Measurements from ENCODE around the gene NGF. TPM values are rescaled to one million over a fixed set of nuclear protein-coding genes. Genes with fewer than 3 reads are reported as not detected.

NGF gene
- total RNA-seq, 1 donor from 2014 or later = not detected

DNA sequence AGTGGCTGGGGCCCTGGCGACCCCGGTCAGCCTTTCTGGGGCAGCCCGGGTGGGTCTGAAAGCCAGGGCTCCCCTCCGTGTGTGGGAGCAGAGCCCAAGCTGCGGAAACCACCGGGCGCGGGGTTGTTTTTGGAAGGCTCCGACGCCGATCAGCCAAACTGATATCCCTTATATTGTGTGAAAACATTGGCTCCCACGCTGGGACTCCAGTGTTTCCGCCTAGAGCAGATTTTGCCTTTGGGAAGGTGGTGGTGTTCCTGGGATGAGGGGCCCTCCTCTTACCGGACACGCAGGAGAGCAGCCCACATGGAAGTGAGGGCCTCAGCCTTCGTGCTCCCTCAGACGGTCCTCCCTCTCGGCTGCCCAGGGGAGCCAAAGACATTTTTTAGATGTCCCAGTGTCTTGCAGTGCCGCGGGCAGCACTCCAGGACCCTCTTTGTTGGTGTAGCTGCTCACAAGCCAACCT is 54.3 kb downstream of the NGF start:
- ATAC-seq (ENCODE audit: low read depth) = no peak
- Mint-ChIP-seq H3K27me3 (no peaks in the 10 kb centered on the region), H3K36me3 (ENCODE audit: low read depth) (no peaks in the 10 kb centered on the region), H3K4me3 (no peak overlapping the region), H3K27ac (no peak overlapping the region), H3K9me3 (no peaks in the 10 kb centered on the region), H3K4me1 (no peaks in the 10 kb centered on the region)
- intact Hi-C loops (cut with micrococcal nuclease) = no loop called here
- TF ChIP-seq, protein P1, sequence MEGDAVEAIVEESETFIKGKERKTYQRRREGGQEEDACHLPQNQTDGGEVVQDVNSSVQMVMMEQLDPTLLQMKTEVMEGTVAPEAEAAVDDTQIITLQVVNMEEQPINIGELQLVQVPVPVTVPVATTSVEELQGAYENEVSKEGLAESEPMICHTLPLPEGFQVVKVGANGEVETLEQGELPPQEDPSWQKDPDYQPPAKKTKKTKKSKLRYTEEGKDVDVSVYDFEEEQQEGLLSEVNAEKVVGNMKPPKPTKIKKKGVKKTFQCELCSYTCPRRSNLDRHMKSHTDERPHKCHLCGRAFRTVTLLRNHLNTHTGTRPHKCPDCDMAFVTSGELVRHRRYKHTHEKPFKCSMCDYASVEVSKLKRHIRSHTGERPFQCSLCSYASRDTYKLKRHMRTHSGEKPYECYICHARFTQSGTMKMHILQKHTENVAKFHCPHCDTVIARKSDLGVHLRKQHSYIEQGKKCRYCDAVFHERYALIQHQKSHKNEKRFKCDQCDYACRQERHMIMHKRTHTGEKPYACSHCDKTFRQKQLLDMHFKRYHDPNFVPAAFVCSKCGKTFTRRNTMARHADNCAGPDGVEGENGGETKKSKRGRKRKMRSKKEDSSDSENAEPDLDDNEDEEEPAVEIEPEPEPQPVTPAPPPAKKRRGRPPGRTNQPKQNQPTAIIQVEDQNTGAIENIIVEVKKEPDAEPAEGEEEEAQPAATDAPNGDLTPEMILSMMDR (IDR thresholded peaks at IDR 0.05) = no peak
- POLR2A ChIA-PET = no interaction called here
- CTCF ChIA-PET = no interaction called here
- no peak for DNase-seq

DNA sequence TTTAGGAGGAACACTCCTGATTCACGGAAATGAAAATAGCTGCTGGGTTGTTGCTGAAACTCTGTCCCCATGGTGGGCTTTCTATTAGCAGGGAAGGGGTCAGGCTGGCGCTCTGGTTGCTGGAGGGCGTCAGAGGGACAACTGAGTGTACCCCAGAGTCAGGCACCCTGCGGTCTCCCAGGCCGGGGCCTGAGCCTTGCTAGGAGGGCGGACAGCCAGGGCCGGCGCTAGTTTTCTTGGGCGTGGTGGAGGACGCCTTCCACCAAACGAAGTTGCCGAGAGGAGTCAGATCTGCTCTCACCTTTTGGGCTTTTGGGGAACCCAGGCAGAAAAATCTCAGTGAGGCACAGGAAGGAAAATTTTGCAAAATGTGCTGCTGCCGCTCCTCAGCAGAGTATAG is 54.8 kb downstream of the NGF start:
- H3K4me3 Mint-ChIP-seq = no peak overlapping the region
- H3K36me3 Mint-ChIP-seq (ENCODE audit: low read depth) = no peaks in the 10 kb centered on the region
- no peaks in the 10 kb centered on the region for H3K9me3 Mint-ChIP-seq
- H3K27ac Mint-ChIP-seq = no peak overlapping the region
- no peak for ATAC-seq (ENCODE audit: low read depth)
- ChIA-PET CTCF (no interaction called here), POLR2A (no interaction called here)
- intact Hi-C loops (cut with micrococcal nuclease) = no loop called here
- DNase-seq = no peak
- no peaks in the 10 kb centered on the region for H3K4me1 Mint-ChIP-seq
- no peaks in the 10 kb centered on the region for H3K27me3 Mint-ChIP-seq
- TF ChIP-seq, protein P1 (IDR thresholded peaks at IDR 0.05) = no peak

DNA sequence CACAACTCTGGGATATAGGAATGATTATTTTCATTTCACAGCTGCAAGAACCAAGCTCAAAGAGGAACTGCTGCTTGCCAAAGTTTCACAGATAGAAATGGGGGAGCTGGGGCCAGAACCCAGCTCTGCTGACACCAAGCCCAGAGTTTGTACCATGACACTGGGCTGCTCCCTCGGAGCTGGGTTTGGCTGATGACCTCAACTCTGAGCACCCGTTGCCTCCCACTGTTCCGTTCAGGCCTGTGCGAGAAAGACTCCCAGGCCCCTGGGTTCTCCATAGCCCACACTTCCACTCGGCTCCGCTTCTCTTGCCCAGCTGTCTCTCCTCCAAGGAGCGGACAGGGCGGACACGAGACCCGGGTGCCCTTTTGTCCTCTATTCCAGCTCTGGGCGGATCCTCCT is 55.2 kb downstream of the NGF start:
- TF ChIP-seq, protein P1 (IDR thresholded peaks at IDR 0.05) = no peak
- Mint-ChIP-seq H3K27me3 (no peaks in the 10 kb centered on the region), H3K4me3 (no peak overlapping the region), H3K4me1 (no peaks in the 10 kb centered on the region), H3K27ac (no peak overlapping the region), H3K9me3 (no peaks in the 10 kb centered on the region), H3K36me3 (ENCODE audit: low read depth) (no peaks in the 10 kb centered on the region)
- POLR2A ChIA-PET = no interaction called here
- ATAC-seq (ENCODE audit: low read depth) = no peak
- CTCF ChIA-PET = no interaction called here
- intact Hi-C loops (cut with micrococcal nuclease) = no loop called here
- no peak for DNase-seq

DNA sequence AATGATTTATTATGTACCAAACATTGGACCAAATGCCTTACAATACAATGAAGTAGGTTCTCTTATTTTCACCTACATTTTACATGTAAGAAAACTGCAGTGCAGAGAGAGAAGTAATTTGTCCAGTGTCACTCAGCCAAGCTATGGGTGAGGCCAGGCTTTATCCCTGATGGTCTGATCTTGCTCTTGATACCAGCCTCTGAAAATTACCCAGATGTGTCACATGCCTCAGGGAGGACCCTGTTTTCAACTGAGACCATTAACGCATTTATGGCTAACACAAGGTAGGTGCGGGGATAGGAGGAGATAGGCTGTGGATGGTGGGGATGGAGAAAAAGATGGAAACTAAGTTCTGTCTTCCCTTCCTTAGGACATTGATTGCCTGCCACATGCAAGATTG is 56.9 kb downstream of the NGF start:
- POLR2A ChIA-PET = no interaction called here
- Mint-ChIP-seq H3K27me3 (no peaks in the 10 kb centered on the region), H3K9me3 (peaks cover 6% of the 10 kb centered on the region), H3K27ac (no peak overlapping the region), H3K4me3 (no peak overlapping the region), H3K4me1 (no peaks in the 10 kb centered on the region), H3K36me3 (ENCODE audit: low read depth) (no peaks in the 10 kb centered on the region)
- ATAC-seq (ENCODE audit: low read depth) (no peak), DNase-seq (no peak)
- CTCF ChIA-PET = no interaction called here
- intact Hi-C loops (cut with micrococcal nuclease) = no loop called here
- TF ChIP-seq, protein P1 (IDR thresholded peaks at IDR 0.05) = no peak

DNA sequence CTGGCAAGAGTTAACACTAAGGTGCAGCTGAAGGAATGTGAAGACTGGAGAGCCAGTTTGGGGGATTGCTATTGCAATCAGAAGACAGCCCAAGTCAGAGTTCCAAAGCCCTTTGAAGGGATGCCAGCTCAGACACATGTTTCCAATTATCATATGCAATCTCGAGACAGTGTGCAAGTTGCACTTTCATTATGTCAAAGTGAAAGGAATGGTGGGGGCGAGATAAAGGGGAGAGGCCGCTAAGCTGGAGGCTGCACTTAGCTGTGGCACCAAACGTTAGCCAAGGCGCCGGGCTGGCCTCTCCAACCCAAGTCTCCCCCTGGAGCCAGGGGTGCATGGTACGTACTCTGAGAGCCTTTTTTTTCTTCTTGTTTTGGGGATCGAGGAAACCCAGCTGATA is 58.0 kb downstream of the NGF start:
- H3K27ac Mint-ChIP-seq = no peak overlapping the region
- intact Hi-C loops (cut with micrococcal nuclease) = no loop called here
- POLR2A ChIA-PET = no interaction called here
- CTCF ChIA-PET = no interaction called here
- H3K4me1 Mint-ChIP-seq = no peaks in the 10 kb centered on the region
- no peaks in the 10 kb centered on the region for H3K27me3 Mint-ChIP-seq
- no peak for ATAC-seq (ENCODE audit: low read depth)
- peaks cover 9% of the 10 kb centered on the region for H3K9me3 Mint-ChIP-seq
- H3K4me3 Mint-ChIP-seq = no peak overlapping the region
- TF ChIP-seq, protein P1 (IDR thresholded peaks at IDR 0.05) = no peak
- no peak for DNase-seq
- no peaks in the 10 kb centered on the region for H3K36me3 Mint-ChIP-seq (ENCODE audit: low read depth)

All from activated B cell treated with CpG ODN at 0.5 μM for 24 hours (primary cell).